Pancreas (tissue), 10 donors: ENCODE measurements around the gene LDLRAD4. TPM values are rescaled to one million over a fixed set of nuclear protein-coding genes. Genes with fewer than 3 reads are reported as not detected.

Source experiments
- ATAC-seq, 4 donors: fragments of 200-7000 bp; cut with Tn5 transposase; one replicate each; pipeline versions ENCODE4 v1.8.0 to v1.9.1; 2020; ENCODE audit warnings: mild to moderate bottlenecking in 4 of 4, moderate library complexity in 4 of 4
- DNase-seq, 6 donors: peaks; one replicate each; pipeline ENCODE4 v3.0.0-alpha.2; 2020
- FAIRE-seq: peaks from 2 replicates; lab custom pipeline; 2012; peaks lifted over from hg19 to GRCh38; lab: Jason Lieb, UNC
- H3K27ac ChIP-seq, 4 donors: fragments of 200-600 bp; sonication (generic); 1 replicate in 3 of 4; 2 replicates in 1 of 4; pipeline versions ENCODE4 v1.5.0 to v1.8.0; 2020
- H3K27me3 ChIP-seq, 4 donors: fragments of 200-600 bp; one replicate each; pipeline ENCODE4 v1.8.0; 2021
- H3K36me3 ChIP-seq, 3 donors: fragments of 200-600 bp; sonication (generic) in 1 of 3; one replicate each; pipeline versions ENCODE4 v1.5.0 to v1.8.0; 2020 to 2021
- H3K4me1 ChIP-seq, 3 donors: fragments of 200-600 bp; one replicate each; pipeline ENCODE4 v1.8.0; 2021
- H3K4me3 ChIP-seq, 4 donors: fragments of 200-600 bp; sonication (generic) in 2 of 4; one replicate each; pipeline versions ENCODE4 v1.5.0 to v1.8.0; 2020 to 2021
- H3K9me3 ChIP-seq, 4 donors: fragments of 200-600 bp; one replicate each; pipeline ENCODE4 v1.8.0; 2021
- CTCF ChIP-seq, 4 donors: fragments of 200-600 bp; sonication (generic) in 3 of 4; IDR thresholded peaks; one replicate each; pipeline versions ENCODE4 v1.5.0 to v1.8.0; 2021; ENCODE audit warnings: antibody characterized with exemption in 4 of 4
- WGBS, 2 donors: extraction: QIAGEN DNeasy Blood & Tissue Kit; methylation state at CpG; one replicate each; pipeline ENCODE4 v1.1.7; 2013; 5-methylcytosine and 5-hydroxymethylcytosine counted together
- intact Hi-C, 3 donors: fragments of 100-400 bp; cut with DNase I; formaldehyde crosslinking; loops; one replicate each; pipeline versions ENCODE4 v1.11.1 to v1.14.2; 2022
- polyA plus RNA-seq, 2 donors: library from polyadenylated mRNA; stranded (reverse); fragments of 200-250 nt; gene quantifications; one replicate each; pipeline ENCODE4 v1.2.3, GENCODE V29; 2013
- total RNA-seq, 6 donors: library from RNA; stranded (reverse); fragmentation: NEBNext Ultra II Directional in 4 of 6; extraction: Animal tissue kit (Norgen Biotek cat#: 25700) in 4 of 6; gene quantifications; one replicate each; pipeline versions ENCODE4 v1.2.1 to v1.2.4, GENCODE V29; 2021 to 2023
- donor health status: healthy with polysubstance abuse.
- donor health status: DM: no; HTN: no; CAD: no; lungs with moderate emphysema.
- donor health status: DM: no; HTN: no; CAD: no.
- donor health status: control.
- donor health status: control.
- donor health status: Bipolar disorder and iron deficiency.
- donor health status: DM: yes; HTN: yes; CAD: no.
- donor health status: DM: no; HTN: no; CAD: no.
- donor health status: DM: no; HTN: no; CAD: no.
- donor health status: DM: yes; HTN: yes; CAD: no.

Gene LDLRAD4
- total and polyA plus RNA-seq, 8 donors = 2.5 to 21.8 (median 5.7) TPM

- DNase-seq (no peak), FAIRE-seq (no peak), ATAC-seq (peak in 1 of 4 donors; percentile 43)
- Histone ChIP-seq H3K4me1 (peaks cover 0 to 6% (median 0%) of the 10 kb centered on the region in 3 donors), H3K4me3 (no peak overlapping the region), H3K27me3 (no peaks in the 10 kb centered on the region), H3K36me3 (no peaks in the 10 kb centered on the region), H3K27ac (no peak overlapping the region), H3K9me3 (no peaks in the 10 kb centered on the region)
- WGBS, 2 donors = 87 to 88% methylated on average over 23 of the region's 23 CpGs
- no peak for TF ChIP-seq CTCF (IDR thresholded peaks at IDR 0.05)
- intact Hi-C loops = no loop called here
These were observed 157.8 kb downstream of the LDLRAD4 start for GRCh38 chr18:13376298-13376840.

GRCh38 chr18:13376841-13377351 lies 158.3 kb downstream of the LDLRAD4 start:
- 74 to 80% methylated on average over 14 of the region's 14 CpGs for WGBS, 2 donors
- Histone ChIP-seq H3K4me3 (no peak overlapping the region), H3K36me3 (no peaks in the 10 kb centered on the region), H3K4me1 (peaks cover 0 to 9% (median 0%) of the 10 kb centered on the region in 3 donors), H3K9me3 (no peaks in the 10 kb centered on the region), H3K27ac (no peak overlapping the region), H3K27me3 (no peaks in the 10 kb centered on the region)
- ATAC-seq (peak in 1 of 4 donors; percentile 5), FAIRE-seq (no peak), DNase-seq (no peak)
- TF ChIP-seq CTCF (IDR thresholded peaks at IDR 0.05) = no peak
- intact Hi-C loops = no loop called here

- WGBS, 2 donors = 89% methylated on average over 8 of the region's 8 CpGs
- no peaks in the 10 kb centered on the region for H3K27me3 ChIP-seq
- H3K27ac ChIP-seq = no peak overlapping the region
- H3K4me1 ChIP-seq = peaks cover 0 to 9% (median 0%) of the 10 kb centered on the region in 3 donors
- ATAC-seq (peak in 1 of 4 donors; percentile 15), DNase-seq (no peak), FAIRE-seq (no peak)
- H3K4me3 ChIP-seq = no peak overlapping the region
- no peak for TF ChIP-seq CTCF (IDR thresholded peaks at IDR 0.05)
- H3K36me3 ChIP-seq = no peaks in the 10 kb centered on the region
- intact Hi-C loops = no loop called here
- H3K9me3 ChIP-seq = no peaks in the 10 kb centered on the region
These were observed 158.9 kb downstream of the LDLRAD4 start for GRCh38 chr18:13377496-13377895.

GRCh38 chr18:13378150-13378549 lies 159.6 kb downstream of the LDLRAD4 start:
- no peak for FAIRE-seq
- intact Hi-C loops = no loop called here
- H3K27me3 ChIP-seq = no peaks in the 10 kb centered on the region

More at GRCh38 chr18:13378150-13378549, 159.6 kb downstream of the LDLRAD4 start:
- 73 to 80% methylated on average over 9 of the region's 9 CpGs for WGBS, 2 donors
- Histone ChIP-seq H3K27ac (no peak overlapping the region), H3K9me3 (no peaks in the 10 kb centered on the region), H3K4me1 (peaks cover 0 to 13% (median 0%) of the 10 kb centered on the region in 3 donors), H3K4me3 (no peak overlapping the region), H3K36me3 (no peaks in the 10 kb centered on the region)
- DNase-seq = no peak
- TF ChIP-seq CTCF (IDR thresholded peaks at IDR 0.05) = no peak
- no peak for ATAC-seq
